GM12891 (cell line): Measurements from ENCODE around the gene ANKS1B.
"Not testable (repeated sequence)": the region's sequence is repeated elsewhere in the genome, so short reads cannot be mapped to it uniquely, and the experiment has no call there.

ENCODE experiments used
- DNase-seq: peaks from one replicate; pipeline ENCODE4 v3.0.0; 2011; ENCODE audit warnings: low spot score; ENCODE audit not compliant: insufficient read length
- FAIRE-seq: peaks from 2 replicates; lab custom pipeline; 2011; peaks lifted over from hg19 to GRCh38; lab: Jason Lieb, UNC
- PAX5 ChIP-seq: IDR thresholded peaks from 2 replicates; pipeline ENCODE4 v1.6.1; 2011; ENCODE audit warnings: low read length, moderate library complexity, mild to moderate bottlenecking; ENCODE audit not compliant: insufficient read depth, severe bottlenecking
- POLR2A ChIP-seq: IDR thresholded peaks from 2 replicates; pipeline ENCODE4 v1.6.1; 2011; ENCODE audit warnings: low read depth, low read length, control low read depth
- POLR2AphosphoS5 ChIP-seq: IDR thresholded peaks from 2 replicates; pipeline ENCODE4 v1.6.1; 2011; ENCODE audit warnings: low read depth, low read length, control low read depth
- POU2F2 ChIP-seq: IDR thresholded peaks from 2 replicates; pipeline ENCODE4 v1.6.1; 2011; ENCODE audit warnings: low read depth, mild to moderate bottlenecking, control low read depth, low read length, moderate library complexity
- SPI1 ChIP-seq: IDR thresholded peaks from 2 replicates; pipeline ENCODE4 v1.6.1; 2011; ENCODE audit warnings: low read depth, low read length, control low read depth
- TAF1 ChIP-seq: IDR thresholded peaks from 2 replicates; pipeline ENCODE4 v1.6.1; 2011; ENCODE audit warnings: low read depth, low read length, control low read depth

The ANKS1B gene

GRCh38 chr12:99810718-99811593 lies 173.8 kb downstream of the ANKS1B start:
- FAIRE-seq: no peak
- no peak for DNase-seq
- TF ChIP-seq PAX5 (no peak), POLR2AphosphoS5 (no peak), SPI1 (no peak), POLR2A (no peak), TAF1 (no peak), POU2F2 (no peak)

DNA sequence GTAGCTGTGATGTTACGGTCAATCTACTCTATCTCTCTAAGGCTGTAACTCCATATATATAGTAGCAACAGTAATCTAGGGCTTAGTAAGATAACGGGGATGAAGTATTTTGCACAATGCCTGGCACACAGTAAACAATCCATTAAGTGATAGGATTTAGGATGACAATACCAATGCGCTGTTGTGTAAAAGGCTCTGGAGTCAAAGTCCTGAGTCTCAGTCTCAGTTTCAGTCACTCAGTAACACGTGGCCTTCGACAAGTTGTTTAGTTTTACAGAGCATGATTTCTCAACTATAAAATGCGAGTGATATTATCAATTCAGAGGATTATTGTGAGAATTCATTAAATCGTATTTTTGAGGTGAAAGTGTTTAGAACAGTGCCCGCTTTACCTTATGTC lies 174.8 kb downstream of the ANKS1B start:
- DNase-seq: no peak
- no peak for TF ChIP-seq PAX5
- no peak for TF ChIP-seq POLR2A
- TF ChIP-seq TAF1: no peak
- no peak for FAIRE-seq

- FAIRE-seq (no peak), DNase-seq (no peak)
- TF ChIP-seq POLR2AphosphoS5 (no peak), PAX5 (no peak), TAF1 (no peak), SPI1 (no peak), POLR2A (no peak), POU2F2 (no peak)
Observed at GRCh38 chr12:99806304-99806703, 178.4 kb downstream of the ANKS1B start.

- no peak for DNase-seq
- no peak for FAIRE-seq
- TF ChIP-seq SPI1 (no peak), POU2F2 (no peak), POLR2AphosphoS5 (no peak), TAF1 (no peak), PAX5 (no peak), POLR2A (no peak)
Observed at GRCh38 chr12:99804715-99805114, 180.0 kb downstream of the ANKS1B start.

DNA sequence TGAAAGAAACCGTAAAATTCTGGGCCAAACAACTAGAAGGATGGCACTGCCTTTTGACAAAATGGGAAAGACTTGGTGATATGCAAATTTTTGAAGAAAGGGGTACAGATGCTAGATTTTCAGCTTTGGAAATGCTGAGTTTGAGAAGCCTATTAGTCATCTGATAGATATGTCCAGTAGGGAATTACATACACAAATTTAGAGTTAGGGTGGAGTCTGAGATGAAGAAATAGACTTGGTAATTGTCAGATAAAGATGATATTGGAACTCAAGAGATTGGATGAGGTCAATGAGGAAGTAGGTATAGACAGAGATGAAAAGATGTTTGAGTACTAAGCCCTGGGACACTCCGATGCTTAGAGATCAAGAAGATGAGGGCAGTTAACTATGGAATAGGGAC lies 184.1 kb downstream of the ANKS1B start:
- DNase-seq (no peak), FAIRE-seq (no peak)
- no peak for TF ChIP-seq POU2F2
- no peak for TF ChIP-seq POLR2A
- TF ChIP-seq TAF1: no peak
- TF ChIP-seq PAX5: no peak
- TF ChIP-seq POLR2AphosphoS5: no peak
- no peak for TF ChIP-seq SPI1

- DNase-seq, FAIRE-seq: not testable (repeated sequence)
Observed at GRCh38 chr12:99797931-99798330, 186.8 kb downstream of the ANKS1B start.

- no peak for TF ChIP-seq POU2F2
- TF ChIP-seq TAF1: no peak
- TF ChIP-seq POLR2A: no peak
- no peak for TF ChIP-seq SPI1
- TF ChIP-seq POLR2AphosphoS5: no peak
- TF ChIP-seq PAX5: no peak
- no peak for DNase-seq
- no peak for FAIRE-seq
Observed at GRCh38 chr12:99783421-99783820, 201.3 kb downstream of the ANKS1B start.

GRCh38 chr12:99772274-99772673 lies 212.5 kb downstream of the ANKS1B start:
- TF ChIP-seq PAX5 (no peak), SPI1 (no peak), TAF1 (no peak), POU2F2 (no peak), POLR2A (no peak), POLR2AphosphoS5 (no peak)
- no peak for DNase-seq
- FAIRE-seq: no peak

- FAIRE-seq (no peak), DNase-seq (no peak)
- no peak for TF ChIP-seq SPI1
- TF ChIP-seq POLR2AphosphoS5: no peak
- TF ChIP-seq POU2F2: no peak
- TF ChIP-seq POLR2A: no peak
- no peak for TF ChIP-seq TAF1
- no peak for TF ChIP-seq PAX5
Observed at GRCh38 chr12:99771659-99772058, 213.1 kb downstream of the ANKS1B start.

GRCh38 chr12:99769396-99769980 lies 215.2 kb downstream of the ANKS1B start:
- TF ChIP-seq POU2F2 (no peak), POLR2AphosphoS5 (no peak), POLR2A (no peak), PAX5 (no peak), TAF1 (no peak), SPI1 (no peak)
- DNase-seq: no peak
- FAIRE-seq: no peak
